ENCODE measurements around the gene PDCD4. TPM values are rescaled to one million over a fixed set of nuclear protein-coding genes. Genes with fewer than 3 reads are reported as not detected.

The PDCD4 gene
- total and polyA plus RNA-seq, 3 donors from 2014 or later = 64.0 to 124 (median 71.1) TPM

DNA sequence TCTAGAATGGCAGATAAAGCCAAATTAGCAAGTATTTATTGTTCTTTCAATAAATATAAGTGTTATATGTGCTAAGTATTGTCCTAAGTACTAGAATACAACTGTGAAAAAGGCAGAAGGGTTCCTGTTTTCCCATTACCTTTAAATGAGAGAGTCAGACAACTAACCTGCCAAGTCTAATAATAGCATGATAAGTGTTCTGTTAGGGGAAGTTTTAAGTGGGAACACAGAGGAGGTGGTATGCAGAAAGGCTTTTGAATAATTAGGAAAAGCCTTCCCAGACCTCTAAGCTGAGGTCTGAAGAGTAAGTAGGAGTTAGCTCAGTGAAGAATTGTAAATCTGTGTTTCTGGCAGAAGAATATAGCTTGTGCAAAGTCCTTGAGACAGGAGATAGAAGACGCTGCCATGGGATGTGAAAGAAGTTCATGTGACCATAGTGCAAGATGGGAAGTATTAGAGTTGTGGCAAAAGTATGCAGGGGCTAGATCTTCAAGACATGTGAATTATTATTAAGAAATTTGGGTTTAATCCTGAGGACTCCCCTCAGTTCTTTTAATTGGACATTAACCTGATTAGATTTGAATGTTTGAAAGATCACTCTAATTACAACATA is 60.1 kb downstream of the PDCD4 start:
- H3K4me3 ChIP-seq = no peak overlapping the region
- no peak for DNase-seq
- H3K27me3 ChIP-seq = no peaks in the 10 kb centered on the region
- intact Hi-C loops (cut with DNase I; ENCODE audit: low total_unique reads) = no loop called here
- H3K36me3 ChIP-seq (ENCODE audit: low read depth, missing control alignments) = no peaks in the 10 kb centered on the region
- H3K27ac ChIP-seq = no peak overlapping the region
- no peaks in the 10 kb centered on the region for H3K9me3 ChIP-seq
- 43 to 50% methylated on average over 1 of the region's 1 CpG for WGBS, 2 donors
- TF ChIP-seq, protein P1, sequence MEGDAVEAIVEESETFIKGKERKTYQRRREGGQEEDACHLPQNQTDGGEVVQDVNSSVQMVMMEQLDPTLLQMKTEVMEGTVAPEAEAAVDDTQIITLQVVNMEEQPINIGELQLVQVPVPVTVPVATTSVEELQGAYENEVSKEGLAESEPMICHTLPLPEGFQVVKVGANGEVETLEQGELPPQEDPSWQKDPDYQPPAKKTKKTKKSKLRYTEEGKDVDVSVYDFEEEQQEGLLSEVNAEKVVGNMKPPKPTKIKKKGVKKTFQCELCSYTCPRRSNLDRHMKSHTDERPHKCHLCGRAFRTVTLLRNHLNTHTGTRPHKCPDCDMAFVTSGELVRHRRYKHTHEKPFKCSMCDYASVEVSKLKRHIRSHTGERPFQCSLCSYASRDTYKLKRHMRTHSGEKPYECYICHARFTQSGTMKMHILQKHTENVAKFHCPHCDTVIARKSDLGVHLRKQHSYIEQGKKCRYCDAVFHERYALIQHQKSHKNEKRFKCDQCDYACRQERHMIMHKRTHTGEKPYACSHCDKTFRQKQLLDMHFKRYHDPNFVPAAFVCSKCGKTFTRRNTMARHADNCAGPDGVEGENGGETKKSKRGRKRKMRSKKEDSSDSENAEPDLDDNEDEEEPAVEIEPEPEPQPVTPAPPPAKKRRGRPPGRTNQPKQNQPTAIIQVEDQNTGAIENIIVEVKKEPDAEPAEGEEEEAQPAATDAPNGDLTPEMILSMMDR (IDR thresholded peaks at IDR 0.05) = no peak
- TF ChIP-seq POLR2A (IDR thresholded peaks at IDR 0.05) = no peak
- H3K4me1 ChIP-seq = peaks cover 14% of the 10 kb centered on the region

DNA sequence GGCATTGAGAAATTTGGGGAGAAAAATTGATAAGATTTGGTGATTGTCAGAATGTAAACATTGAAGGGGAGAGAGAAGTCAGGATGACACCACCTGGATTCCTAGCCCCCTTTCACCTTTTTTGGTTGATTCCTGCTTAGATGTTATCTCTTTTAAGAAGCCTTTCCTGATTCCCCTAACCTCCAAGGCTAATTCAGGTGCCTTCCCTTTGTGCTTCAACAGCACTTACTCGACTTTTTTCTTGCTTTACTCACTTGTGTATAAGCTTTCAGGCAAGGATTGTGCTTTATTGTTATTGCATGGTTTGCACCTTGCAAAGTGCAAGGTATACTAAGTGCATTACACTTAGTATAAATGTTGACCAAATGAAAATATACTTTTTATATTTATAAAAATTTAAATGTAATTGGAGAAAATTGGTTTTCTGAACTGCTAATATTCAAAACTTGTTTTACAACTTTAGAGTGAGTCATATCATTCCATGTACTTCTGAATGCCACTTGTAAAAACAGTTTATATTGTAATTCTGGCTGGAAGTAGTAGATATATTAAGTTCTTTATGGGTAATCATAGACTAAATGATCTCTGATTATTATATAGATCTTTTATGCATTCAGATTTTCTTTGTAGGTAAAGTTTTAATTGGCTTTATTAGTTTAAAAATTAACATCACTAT is 60.9 kb downstream of the PDCD4 start:
- DNase-seq = no peak
- H3K4me1 ChIP-seq = peaks cover 14% of the 10 kb centered on the region
- TF ChIP-seq POLR2A (IDR thresholded peaks at IDR 0.05) = no peak
- TF ChIP-seq, protein P1 (IDR thresholded peaks at IDR 0.05) = no peak
- no peaks in the 10 kb centered on the region for H3K27me3 ChIP-seq
- no peaks in the 10 kb centered on the region for H3K9me3 ChIP-seq
- WGBS, 2 donors = 77 to 87% methylated on average over 1 of the region's 1 CpG
- no peaks in the 10 kb centered on the region for H3K36me3 ChIP-seq (ENCODE audit: low read depth, missing control alignments)
- no peak overlapping the region for H3K27ac ChIP-seq
- intact Hi-C loops (cut with DNase I; ENCODE audit: low total_unique reads) = no loop called here
- H3K4me3 ChIP-seq = no peak overlapping the region

DNA sequence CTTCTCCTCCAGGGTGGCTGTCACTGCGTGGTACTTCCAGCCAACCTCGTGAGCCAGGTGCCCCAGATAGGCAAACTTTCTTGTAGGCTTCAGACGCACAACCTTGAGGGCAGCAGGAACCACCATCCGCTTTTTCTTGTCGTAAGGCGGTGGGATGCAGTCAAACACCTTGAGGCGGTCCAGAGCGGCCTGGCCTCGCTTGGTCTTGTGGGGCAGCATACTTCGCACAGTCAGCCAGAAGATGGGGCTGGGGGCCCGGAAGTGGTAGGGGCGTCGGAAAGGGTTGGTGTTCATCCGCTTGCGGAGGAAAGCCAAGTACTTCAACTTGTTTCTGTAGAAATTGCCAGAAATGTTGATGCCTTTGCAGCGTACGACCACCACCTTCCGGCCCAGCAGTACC is 65.0 kb downstream of the PDCD4 start:
- H3K9me3 ChIP-seq = no peaks in the 10 kb centered on the region
- intact Hi-C loops (cut with DNase I; ENCODE audit: low total_unique reads) = no loop called here
- H3K4me3 ChIP-seq = no peak overlapping the region
- TF ChIP-seq, protein P1 (IDR thresholded peaks at IDR 0.05) = no peak
- TF ChIP-seq POLR2A (IDR thresholded peaks at IDR 0.05) = no peak
- H3K27me3 ChIP-seq = no peaks in the 10 kb centered on the region
- peaks cover 9% of the 10 kb centered on the region for H3K4me1 ChIP-seq
- no peak for DNase-seq
- no peak overlapping the region for H3K27ac ChIP-seq
- H3K36me3 ChIP-seq (ENCODE audit: low read depth, missing control alignments) = no peaks in the 10 kb centered on the region
- WGBS, 2 donors = 67 to 79% methylated on average over 14 to 18 of the region's 18 CpGs

DNA sequence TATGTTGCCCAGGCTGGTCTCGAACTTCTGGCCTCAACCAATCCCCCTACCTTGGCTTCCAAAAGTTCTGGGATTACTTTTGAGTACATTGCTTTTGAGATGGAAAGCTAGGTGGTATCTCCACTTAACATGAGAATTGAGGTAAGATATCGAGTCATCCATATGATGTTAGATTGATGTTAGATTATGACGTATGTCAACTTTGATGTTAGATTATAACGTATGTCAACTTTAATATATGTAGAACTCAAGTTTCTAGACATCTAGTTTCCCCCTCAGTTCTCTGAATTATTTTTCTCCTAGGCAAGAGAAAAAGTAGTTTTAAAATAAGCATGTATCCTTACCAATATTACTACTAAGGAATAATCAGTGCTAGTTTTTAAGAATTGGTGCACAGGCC is 67.7 kb downstream of the PDCD4 start:
- TF ChIP-seq, protein P1 (IDR thresholded peaks at IDR 0.05) = no peak
- no peak for TF ChIP-seq POLR2A (IDR thresholded peaks at IDR 0.05)
- 87 to 97% methylated on average over 4 of the region's 4 CpGs for WGBS, 2 donors
- no peaks in the 10 kb centered on the region for H3K27me3 ChIP-seq
- no peaks in the 10 kb centered on the region for H3K36me3 ChIP-seq (ENCODE audit: low read depth, missing control alignments)
- no peaks in the 10 kb centered on the region for H3K9me3 ChIP-seq
- intact Hi-C loops (cut with DNase I; ENCODE audit: low total_unique reads) = no loop called here
- no peak for DNase-seq
- H3K4me3 ChIP-seq = no peak overlapping the region
- no peak overlapping the region for H3K27ac ChIP-seq
- H3K4me1 ChIP-seq = no peaks in the 10 kb centered on the region
